Aorta (tissue), 5 donors: ENCODE data around the gene PTP4A1. TPM values are rescaled to one million over a fixed set of nuclear protein-coding genes. Genes with fewer than 3 reads are reported as not detected.

ENCODE experiments used
- ATAC-seq: fragments of 200-7000 bp; cut with Tn5 transposase; one replicate; pipeline ENCODE4 v1.9.1; 2022; ENCODE audit warnings: moderate library complexity; ENCODE audit not compliant: low FRiP score
- DNase-seq, 2 donors: peaks; one replicate each; pipeline ENCODE4 v3.0.0-alpha.2; 2020
- H3K27ac ChIP-seq, 2 donors: one replicate each; pipeline ENCODE4 v1.5.1; 2013; ENCODE audit warnings: low read length in 2 of 2, mild to moderate bottlenecking in 2 of 2, moderate library complexity in 2 of 2, control low read depth in 1 of 2, inconsistent platforms in 1 of 2, low read depth in 1 of 2
- H3K27me3 ChIP-seq, 2 donors: one replicate each; pipeline ENCODE4 v1.6.1; 2013; ENCODE audit warnings: control low read depth in 1 of 2, low read length in 1 of 2, mild to moderate bottlenecking in 1 of 2, moderate library complexity in 1 of 2; ENCODE audit not compliant: insufficient read depth in 2 of 2, control insufficient read depth in 1 of 2
- H3K36me3 ChIP-seq, 2 donors: one replicate each; pipeline ENCODE4 v1.6.1; 2013; ENCODE audit warnings: control low read depth in 1 of 2, low read length in 1 of 2, mild to moderate bottlenecking in 1 of 2; ENCODE audit not compliant: insufficient read depth in 2 of 2, control insufficient read depth in 1 of 2
- H3K4me1 ChIP-seq, 2 donors: one replicate each; pipeline ENCODE4 v1.6.1; 2013; ENCODE audit warnings: low read length in 2 of 2, control low read depth in 1 of 2, mild to moderate bottlenecking in 1 of 2, moderate library complexity in 1 of 2; ENCODE audit not compliant: insufficient read depth in 2 of 2, control insufficient read depth in 1 of 2
- H3K4me3 ChIP-seq, 2 donors: one replicate each; pipeline ENCODE4 v1.5.1; 2013; ENCODE audit warnings: low read length in 2 of 2, control low read depth in 1 of 2, mild to moderate bottlenecking in 1 of 2
- H3K9me3 ChIP-seq: one replicate; pipeline ENCODE4 v1.6.1; 2013; ENCODE audit warnings: mild to moderate bottlenecking, low read length; ENCODE audit not compliant: control insufficient read depth
- WGBS, 2 donors: extraction: QIAGEN DNeasy Blood & Tissue Kit; methylation state at CpG; one replicate each; pipeline ENCODE4 v1.1.7; 2013; 5-methylcytosine and 5-hydroxymethylcytosine counted together
- intact Hi-C, 2 donors: fragments of 100-400 bp; cut with DNase I; formaldehyde crosslinking; loops; one replicate each; pipeline versions ENCODE4 v1.14.2 to v1.15.0; 2022
- polyA plus RNA-seq, 2 donors: library from polyadenylated mRNA; stranded (reverse); fragments of 200-250 nt; gene quantifications; one replicate each; pipeline ENCODE4 v1.2.3, GENCODE V29; 2013
- total RNA-seq, 2 donors: library from RNA; stranded (reverse); fragmentation: NEBNext Ultra II Directional; extraction: Animal tissue kit (Norgen Biotek cat#: 25700); gene quantifications; one replicate each; pipeline ENCODE4 v1.2.1, GENCODE V29; 2021
- donor health status: healthy with polysubstance abuse.
- donor health status: Bipolar disorder and iron deficiency.
- donor health status: DM: no; HTN: no; CAD: no.
- donor health status: DM: no; HTN: no; CAD: no.
- donor health status: DM: yes; HTN: yes; CAD: no.

PTP4A1 gene
- total and polyA plus RNA-seq, 4 donors: 9.5 to 34.3 (median 24.5) TPM

GRCh38 chr6:63573899-63574553, 1.7 kb downstream of the PTP4A1 start:
- DNase-seq: no peak

DNA sequence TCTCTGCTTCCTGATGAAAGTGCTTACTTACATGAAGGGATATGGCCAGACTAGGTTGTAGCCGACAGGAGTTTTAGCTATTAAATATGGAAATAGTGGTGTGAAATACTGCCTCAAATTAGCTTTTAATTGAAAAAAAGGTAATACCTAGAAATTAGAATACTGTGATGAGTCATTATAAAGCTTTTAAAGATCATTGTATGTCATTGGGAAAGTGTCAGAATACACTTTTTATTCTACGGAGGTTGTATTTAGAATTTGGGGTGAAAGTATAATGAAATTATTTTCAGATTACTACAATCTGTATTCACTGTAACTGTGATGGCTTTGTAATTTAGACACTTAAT, 2.2 kb downstream of the PTP4A1 start:
- no peak for ATAC-seq
- Histone ChIP-seq H3K4me3 (no peak overlapping the region), H3K9me3 (no peaks in the 10 kb centered on the region), H3K36me3 (no peaks in the 10 kb centered on the region), H3K4me1 (no peaks in the 10 kb centered on the region), H3K27me3 (no peaks in the 10 kb centered on the region), H3K27ac (no peak overlapping the region)
- 78% methylated on average over 2 of the region's 2 CpGs for WGBS, 2 donors
- no peak for DNase-seq
- intact Hi-C loops: loop anchor here (5.0 to 10.0 kb wide), 2 partner anchors 60 to 128 kb away; partner anchors contain the start of gene PHF3 (in 1 of the 2)

More at GRCh38 chr6:63573899-63574553, 1.7 kb downstream of the PTP4A1 start:
- ATAC-seq: no peak
- WGBS, 2 donors: 10% methylated on average over 10 of the region's 10 CpGs
- intact Hi-C loops: loop anchor here (2.0 to 10.0 kb wide), 3 partner anchors 61 to 128 kb away; partner anchors contain the start of gene PHF3 (in 2 of the 2)
- Histone ChIP-seq H3K4me3 (peak overlapping the region; percentile 76 to 90), H3K9me3 (no peaks in the 10 kb centered on the region), H3K36me3 (no peaks in the 10 kb centered on the region), H3K4me1 (no peaks in the 10 kb centered on the region), H3K27me3 (no peaks in the 10 kb centered on the region), H3K27ac (peak overlapping the region; percentile 77 to 93)

- 80 to 84% methylated on average over 3 of the region's 3 CpGs for WGBS, 2 donors
- Histone ChIP-seq H3K4me3 (no peak overlapping the region), H3K27ac (no peak overlapping the region), H3K4me1 (no peaks in the 10 kb centered on the region), H3K36me3 (peaks cover 0 to 2% of the 10 kb centered on the region in 2 donors), H3K27me3 (no peaks in the 10 kb centered on the region), H3K9me3 (no peaks in the 10 kb centered on the region)
- DNase-seq: no peak
- ATAC-seq: no peak
- intact Hi-C loops: loop anchor here in 1 of 2 donors (10.0 kb wide), 1 partner anchor 59 kb away; the partner anchor contains the start of gene PHF3
These were observed 4.0 kb downstream of the PTP4A1 start for GRCh38 chr6:63576147-63576772.

GRCh38 chr6:63576985-63577712, 4.9 kb downstream of the PTP4A1 start:
- no peak overlapping the region for H3K4me3 ChIP-seq
- H3K4me1 ChIP-seq: no peaks in the 10 kb centered on the region
- ATAC-seq (no peak), DNase-seq (no peak)
- no peaks in the 10 kb centered on the region for H3K27me3 ChIP-seq
- H3K27ac ChIP-seq: no peak overlapping the region
- no peaks in the 10 kb centered on the region for H3K9me3 ChIP-seq
- 96% methylated on average over 5 of the region's 5 CpGs for WGBS, 2 donors
- intact Hi-C loops: loop anchor here in 1 of 2 donors (10.0 kb wide), 1 partner anchor 58 kb away; the partner anchor contains the start of gene PHF3
- peaks cover 0 to 2% of the 10 kb centered on the region in 2 donors for H3K36me3 ChIP-seq

DNA sequence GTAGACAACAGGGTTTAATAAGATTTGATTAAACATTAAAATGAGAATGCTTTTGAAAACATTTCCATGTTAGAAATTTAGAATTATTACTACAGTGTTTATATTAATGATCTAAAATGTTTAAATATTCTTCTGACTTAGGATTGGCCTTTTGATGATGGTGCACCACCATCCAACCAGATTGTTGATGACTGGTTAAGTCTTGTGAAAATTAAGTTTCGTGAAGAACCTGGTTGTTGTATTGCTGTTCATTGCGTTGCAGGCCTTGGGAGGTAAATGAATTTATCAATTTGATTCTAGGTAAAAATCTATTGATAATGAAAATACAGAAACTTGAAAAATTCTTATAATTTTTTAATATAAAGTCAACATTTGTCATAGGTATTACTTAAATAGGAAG, 6.5 kb downstream of the PTP4A1 start:
- no peak for ATAC-seq
- intact Hi-C loops: loop anchor here in 1 of 2 donors (10.0 kb wide), 1 partner anchor 56 kb away; the partner anchor contains the start of gene PHF3
- H3K9me3 ChIP-seq: no peaks in the 10 kb centered on the region
- H3K27me3 ChIP-seq: no peaks in the 10 kb centered on the region
- H3K4me3 ChIP-seq: no peak overlapping the region
- no peak overlapping the region for H3K27ac ChIP-seq
- H3K4me1 ChIP-seq: no peaks in the 10 kb centered on the region
- H3K36me3 ChIP-seq: peaks cover 0 to 2% of the 10 kb centered on the region in 2 donors
- WGBS, 2 donors: 98 to 100% methylated on average over 2 of the region's 2 CpGs
- DNase-seq: no peak

GRCh38 chr6:63579937-63580703, 7.8 kb downstream of the PTP4A1 start:
- WGBS, 2 donors: 96% methylated on average over 6 of the region's 6 CpGs
- Histone ChIP-seq H3K27me3 (no peaks in the 10 kb centered on the region), H3K4me3 (no peak overlapping the region), H3K36me3 (peaks cover 0 to 2% of the 10 kb centered on the region in 2 donors), H3K4me1 (no peaks in the 10 kb centered on the region), H3K9me3 (no peaks in the 10 kb centered on the region), H3K27ac (no peak overlapping the region)
- intact Hi-C loops: loop anchor here in 1 of 2 donors (10.0 kb wide), 1 partner anchor 55 kb away; the partner anchor contains the start of gene PHF3
- ATAC-seq (no peak), DNase-seq (no peak)

DNA sequence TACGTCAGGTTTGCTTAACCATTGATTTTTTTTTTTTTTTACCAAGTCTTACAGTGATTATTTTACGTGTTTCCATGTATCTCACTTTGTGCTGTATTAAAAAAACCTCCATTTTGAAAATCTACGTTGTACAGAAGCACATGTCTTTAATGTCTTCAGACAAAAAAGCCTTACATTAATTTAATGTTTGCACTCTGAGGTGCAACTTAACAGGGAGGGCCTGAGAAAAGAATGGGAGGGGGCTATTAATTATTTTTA, 8.4 kb downstream of the PTP4A1 start:
- Histone ChIP-seq H3K36me3 (peaks cover 0 to 2% of the 10 kb centered on the region in 2 donors), H3K4me1 (no peaks in the 10 kb centered on the region), H3K27me3 (no peaks in the 10 kb centered on the region), H3K27ac (no peak overlapping the region), H3K4me3 (no peak overlapping the region), H3K9me3 (no peaks in the 10 kb centered on the region)
- intact Hi-C loops: no loop called here
- DNase-seq (no peak), ATAC-seq (no peak)
- WGBS, 2 donors: 75 to 80% methylated on average over 3 of the region's 3 CpGs

GRCh38 chr6:63581355-63582013, 9.2 kb downstream of the PTP4A1 start:
- WGBS, 2 donors: 91 to 95% methylated on average over 2 of the region's 2 CpGs
- no peaks in the 10 kb centered on the region for H3K27me3 ChIP-seq
- H3K36me3 ChIP-seq: peaks cover 0 to 2% of the 10 kb centered on the region in 2 donors
- intact Hi-C loops: no loop called here
- DNase-seq: no peak
- H3K9me3 ChIP-seq: no peaks in the 10 kb centered on the region
- no peaks in the 10 kb centered on the region for H3K4me1 ChIP-seq
- ATAC-seq: no peak
- H3K4me3 ChIP-seq: no peak overlapping the region
- H3K27ac ChIP-seq: no peak overlapping the region
